GM15510 (cell line): Measurements from ENCODE around the gene IL1RAPL2.

Experiments
- POLR2A ChIP-seq: IDR thresholded peaks from 3 replicates; pipeline ENCODE4 v1.6.1; 2011; ENCODE audit warnings: borderline replicate concordance; ENCODE audit not compliant: insufficient read length; ENCODE audit errors: extremely low read depth

The IL1RAPL2 gene

DNA sequence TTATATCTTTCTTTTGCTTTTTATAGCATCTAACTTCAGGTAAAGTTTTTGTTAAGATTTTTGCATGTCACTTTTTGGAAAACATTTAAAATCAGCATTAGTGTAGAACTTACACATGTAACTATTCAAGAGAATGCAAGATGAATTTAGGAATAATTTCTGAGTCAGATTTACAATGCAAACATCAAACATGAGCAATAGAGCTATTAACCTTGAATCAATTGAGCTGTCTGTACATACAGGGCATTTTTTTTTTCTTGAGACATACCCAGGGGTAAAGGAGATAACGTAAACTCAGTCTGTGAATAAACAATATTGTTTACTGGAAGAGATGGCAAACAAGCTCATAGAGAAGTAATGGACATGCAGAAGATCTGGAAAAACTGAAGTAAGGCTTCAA, 311.5 kb downstream of the IL1RAPL2 start:
- no peak for TF ChIP-seq POLR2A

DNA sequence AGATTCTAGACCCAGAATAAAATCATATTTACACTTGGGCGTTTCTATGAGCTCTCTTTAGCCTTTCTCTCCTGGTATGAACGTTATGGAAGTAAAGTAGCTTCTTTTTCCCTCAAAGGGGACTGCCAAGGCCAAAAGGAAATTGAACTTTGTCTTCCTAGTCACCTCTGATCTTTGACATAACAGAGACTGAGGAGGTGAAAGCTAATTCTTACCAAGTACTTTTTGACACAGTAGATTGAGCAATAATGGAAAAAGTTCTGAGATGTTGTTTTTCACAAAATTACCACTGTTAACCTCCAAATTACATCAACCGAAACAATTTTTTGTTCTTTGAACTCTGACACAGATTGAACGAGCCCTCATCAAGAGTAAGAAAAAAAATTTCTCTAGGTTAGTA, 336.1 kb downstream of the IL1RAPL2 start:
- no peak for TF ChIP-seq POLR2A

DNA sequence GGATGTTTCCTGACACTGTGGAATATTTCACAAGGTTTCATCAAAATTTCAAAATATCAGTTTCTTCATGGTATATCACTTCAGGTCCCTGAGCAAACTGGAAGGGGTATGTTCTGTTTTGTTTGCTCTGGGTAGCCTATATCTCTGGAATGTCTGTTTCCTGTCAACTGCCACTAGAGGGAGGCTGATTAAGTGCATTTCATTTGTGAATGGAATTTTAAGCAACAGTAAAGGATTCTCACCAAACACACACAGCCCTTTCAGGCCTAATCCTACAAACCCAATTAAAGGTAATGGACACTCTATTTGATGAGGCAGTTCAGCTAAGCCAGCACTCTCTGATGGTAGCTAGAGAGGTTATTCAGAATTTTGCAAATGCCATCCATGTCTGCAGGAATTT, 347.3 kb downstream of the IL1RAPL2 start:
- TF ChIP-seq POLR2A: no peak

DNA sequence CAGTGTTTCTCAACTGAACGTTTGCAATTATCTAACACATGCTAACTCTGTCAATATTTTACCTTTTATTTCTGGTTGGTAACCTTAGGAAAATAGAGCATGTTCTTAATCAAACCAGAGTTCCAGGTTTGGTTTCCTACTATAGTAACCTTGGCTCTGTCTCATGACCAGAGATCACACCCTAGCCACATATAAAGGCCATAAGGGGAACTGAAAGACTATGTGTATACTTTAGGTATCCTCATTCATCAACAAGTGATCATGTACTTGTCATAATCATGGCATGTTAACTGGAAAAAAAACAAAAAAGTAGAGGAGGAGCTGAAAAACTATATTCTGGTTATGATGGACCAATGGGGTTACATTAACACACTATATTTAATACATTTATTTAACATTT, 352.1 kb downstream of the IL1RAPL2 start:
- no peak for TF ChIP-seq POLR2A

DNA sequence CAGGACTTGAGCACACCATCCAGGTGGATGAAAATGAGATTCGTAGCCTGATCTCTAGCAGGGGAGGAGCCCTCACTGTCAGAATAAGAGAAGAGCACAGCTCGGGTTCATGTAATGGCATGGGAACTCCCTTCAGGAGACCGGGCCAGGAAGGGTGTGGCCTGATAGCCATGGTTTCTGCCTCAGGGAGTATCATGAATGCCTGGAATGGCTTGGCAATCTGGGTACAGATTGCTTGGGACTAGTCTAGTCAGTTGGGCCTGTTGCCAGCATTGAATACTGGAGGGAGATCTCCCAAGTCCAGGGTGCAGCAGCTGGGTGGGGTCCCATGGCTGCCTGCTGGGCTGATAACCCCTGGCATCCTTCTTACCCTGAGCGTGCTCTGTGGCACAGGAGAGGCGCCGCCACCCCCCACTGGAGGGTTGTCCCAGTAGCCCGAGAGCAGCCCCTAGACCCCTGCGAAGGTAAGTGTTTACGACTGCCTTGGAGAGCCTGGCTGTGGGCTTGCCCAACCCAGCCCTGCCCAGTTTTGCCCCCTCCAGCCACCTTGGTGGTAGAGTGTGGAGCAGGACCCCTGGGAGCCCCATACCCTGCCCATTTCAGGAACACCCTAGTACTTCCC, 355.7 kb downstream of the IL1RAPL2 start:
- TF ChIP-seq POLR2A: no peak

DNA sequence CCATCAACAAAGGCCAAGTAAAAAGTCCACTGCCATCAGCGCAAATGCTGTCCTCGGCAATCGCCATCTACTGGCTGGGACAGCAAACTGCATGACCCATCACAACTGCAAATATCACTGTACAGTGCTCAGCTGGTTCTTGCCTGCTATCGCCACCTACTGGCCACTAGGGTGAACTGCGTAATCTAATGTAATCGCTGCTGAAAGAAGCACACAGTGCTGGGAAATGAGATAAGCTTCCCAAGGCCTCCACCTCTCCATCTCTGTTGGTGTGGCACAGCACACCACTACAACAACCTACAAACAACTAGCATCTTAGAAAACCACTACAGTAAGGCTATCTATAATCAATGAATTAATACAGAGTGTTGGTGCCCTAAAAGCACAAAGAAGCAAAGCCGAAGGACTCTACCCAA, 356.2 kb downstream of the IL1RAPL2 start:
- no peak for TF ChIP-seq POLR2A

DNA sequence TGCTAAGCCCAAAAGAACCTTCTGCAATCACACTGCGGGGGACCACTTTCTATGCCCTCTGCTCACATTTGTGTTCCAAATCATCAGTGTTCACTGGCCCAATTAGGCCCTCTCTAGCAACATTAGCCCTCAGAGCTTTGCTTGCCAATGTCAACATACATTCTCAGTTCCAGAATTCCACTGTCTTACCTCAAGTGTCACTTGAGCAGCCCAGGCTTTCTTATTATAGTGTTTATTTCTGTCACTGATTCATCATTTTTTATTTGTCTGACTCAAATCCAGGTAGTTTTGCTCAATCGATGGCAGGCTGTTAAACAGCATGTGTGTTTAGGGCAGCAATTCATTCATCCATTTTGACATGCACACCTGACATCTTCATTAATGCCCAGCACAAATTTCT, 363.3 kb downstream of the IL1RAPL2 start:
- TF ChIP-seq POLR2A: no peak

DNA sequence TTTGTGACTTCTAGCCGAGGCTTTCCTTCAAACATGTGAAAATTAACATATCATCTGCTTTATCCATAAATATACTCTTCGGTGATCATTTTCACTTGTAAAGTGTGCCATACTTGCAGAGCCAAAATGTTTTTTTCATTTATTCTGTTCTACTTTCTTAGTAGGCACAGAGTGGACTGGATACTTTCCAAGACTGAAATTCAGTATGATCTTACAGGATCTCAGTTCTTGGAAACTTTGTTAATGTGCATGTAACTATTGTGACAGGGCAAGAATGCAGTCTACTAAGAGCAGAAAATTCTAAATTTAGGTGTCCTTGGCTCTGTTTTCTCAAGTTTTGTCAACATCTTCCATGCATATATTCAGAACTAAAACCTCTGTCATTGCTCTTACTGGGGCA, 369.6 kb downstream of the IL1RAPL2 start:
- TF ChIP-seq POLR2A: no peak

DNA sequence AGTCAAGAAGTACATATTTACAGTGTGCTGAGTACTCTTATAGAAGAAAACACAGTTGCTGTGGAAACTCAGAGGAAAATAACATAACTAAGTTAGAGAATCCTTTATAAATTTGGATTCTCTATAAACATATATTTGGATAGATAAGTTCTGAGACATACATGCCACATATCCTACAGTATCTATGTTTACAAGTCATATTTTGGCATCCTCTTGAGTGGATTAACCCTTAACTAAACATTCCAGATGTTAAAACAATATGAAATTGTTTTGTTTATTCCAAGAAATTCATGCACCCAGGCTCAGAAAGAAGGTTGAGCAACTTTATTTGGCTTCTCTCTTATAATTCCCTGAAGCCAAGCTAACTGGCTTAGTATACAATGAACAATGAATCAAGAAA, 387.3 kb downstream of the IL1RAPL2 start:
- no peak for TF ChIP-seq POLR2A

DNA sequence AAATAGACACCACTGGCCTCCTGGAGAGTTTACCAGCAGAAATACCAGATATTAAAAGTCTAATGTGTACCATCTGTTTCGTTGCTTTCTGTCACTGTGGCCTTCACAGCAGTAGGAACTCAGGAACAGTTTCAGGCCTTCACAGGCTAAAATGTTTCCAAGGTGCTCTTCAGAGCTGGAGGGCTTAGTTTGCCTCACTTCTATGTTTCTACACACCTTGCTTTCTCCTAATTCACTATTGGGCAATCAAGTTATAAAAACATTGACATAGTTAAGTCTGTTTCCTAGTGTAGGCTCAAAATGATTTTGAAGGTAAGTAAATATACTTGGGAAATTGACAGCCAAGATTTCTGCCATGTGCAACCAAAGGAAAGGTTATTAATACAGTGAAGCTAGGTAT, 395.9 kb downstream of the IL1RAPL2 start:
- TF ChIP-seq POLR2A: no peak

DNA sequence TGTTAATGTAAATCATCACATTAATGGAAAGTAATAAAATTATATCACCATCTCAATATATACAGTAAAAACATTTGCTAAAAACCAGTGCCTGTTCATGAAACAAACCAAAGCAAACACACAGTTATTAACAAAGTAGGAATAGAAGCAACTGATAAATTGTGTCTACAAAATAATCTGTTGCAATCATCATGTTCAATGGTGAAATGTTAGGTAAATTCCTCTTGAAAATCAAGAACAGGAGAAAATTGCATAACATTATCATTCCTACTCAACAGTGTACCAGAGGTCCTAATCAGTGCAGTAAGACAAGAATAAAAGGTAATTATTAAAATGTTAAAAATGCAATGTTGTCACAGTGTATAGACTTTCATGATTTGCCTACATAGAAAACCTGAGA, 402.2 kb downstream of the IL1RAPL2 start:
- no peak for TF ChIP-seq POLR2A

DNA sequence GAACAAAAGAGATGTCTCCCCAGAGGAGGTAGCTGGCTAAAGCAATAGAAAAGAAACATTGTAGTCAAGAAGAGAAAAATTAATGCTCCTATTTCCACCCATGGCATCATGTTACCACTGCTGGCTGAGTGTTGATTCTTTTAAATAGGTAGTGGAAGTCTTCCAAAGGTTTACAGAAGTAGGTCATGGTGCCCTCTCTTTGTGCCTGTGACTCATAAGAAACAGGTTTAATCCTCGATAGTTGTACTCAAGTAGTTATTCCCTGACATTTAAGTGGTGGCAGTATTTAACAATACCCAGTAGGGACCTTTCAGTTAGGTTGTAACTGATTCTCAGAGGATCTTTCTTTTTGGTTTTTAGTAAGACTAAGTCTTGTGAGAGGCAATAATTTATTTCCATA, 406.7 kb downstream of the IL1RAPL2 start:
- no peak for TF ChIP-seq POLR2A

DNA sequence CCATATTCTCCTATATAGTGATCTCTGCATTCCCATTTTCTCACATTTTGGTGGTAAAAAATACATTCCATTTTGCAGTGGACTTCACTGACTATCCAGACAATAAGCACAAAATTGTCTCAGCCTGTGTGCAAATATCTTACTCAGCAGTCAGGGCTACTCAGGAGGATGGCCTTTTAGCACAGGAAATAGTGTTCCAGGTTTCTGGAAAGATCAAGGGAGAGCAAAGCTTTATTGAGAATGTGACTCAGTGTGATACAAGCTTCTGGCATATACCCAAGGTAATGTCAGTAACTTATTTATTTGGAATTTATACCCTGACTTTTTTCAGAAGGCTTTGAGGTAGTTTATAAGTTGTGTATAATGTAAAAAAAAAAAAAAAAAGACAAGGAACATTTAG, 421.1 kb downstream of the IL1RAPL2 start:
- TF ChIP-seq POLR2A: no peak

DNA sequence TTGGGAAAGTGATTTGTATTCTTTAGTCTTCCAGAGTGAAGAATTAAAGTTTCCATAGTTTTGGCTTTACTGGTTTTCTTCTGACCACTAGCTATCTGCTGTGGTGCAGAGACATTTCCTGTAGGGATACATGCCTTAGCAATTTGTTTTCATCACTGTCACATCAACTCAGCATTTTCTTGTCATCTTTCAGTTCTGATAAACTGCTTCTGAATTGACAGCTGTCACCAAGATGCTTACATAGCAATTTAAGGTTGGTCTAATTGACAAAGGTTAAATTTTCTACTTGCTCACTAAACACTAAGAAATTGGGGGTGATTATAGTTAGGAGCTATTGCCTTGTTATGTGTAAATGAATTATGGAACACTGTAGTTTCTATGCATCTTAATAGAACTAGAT, 422.0 kb downstream of the IL1RAPL2 start:
- TF ChIP-seq POLR2A: no peak

DNA sequence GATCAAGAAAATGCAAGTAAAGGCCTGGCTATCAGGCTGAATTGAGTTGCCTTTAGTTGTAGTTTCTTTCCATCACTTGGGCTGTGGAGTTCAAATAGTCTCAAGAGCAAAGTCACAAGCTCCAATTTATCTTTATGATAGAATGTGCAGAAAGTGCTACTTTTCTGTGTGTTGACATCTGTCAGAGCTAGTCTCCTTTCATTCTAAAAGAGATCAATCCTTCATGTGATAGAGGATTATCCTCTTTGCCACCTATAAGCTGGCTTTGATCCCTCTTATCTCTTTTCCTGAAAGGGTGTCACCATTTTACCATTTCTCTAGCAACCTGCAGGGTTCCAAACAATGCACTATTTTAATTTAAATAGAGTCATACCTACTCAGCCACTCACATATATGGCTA, 429.5 kb downstream of the IL1RAPL2 start:
- no peak for TF ChIP-seq POLR2A

DNA sequence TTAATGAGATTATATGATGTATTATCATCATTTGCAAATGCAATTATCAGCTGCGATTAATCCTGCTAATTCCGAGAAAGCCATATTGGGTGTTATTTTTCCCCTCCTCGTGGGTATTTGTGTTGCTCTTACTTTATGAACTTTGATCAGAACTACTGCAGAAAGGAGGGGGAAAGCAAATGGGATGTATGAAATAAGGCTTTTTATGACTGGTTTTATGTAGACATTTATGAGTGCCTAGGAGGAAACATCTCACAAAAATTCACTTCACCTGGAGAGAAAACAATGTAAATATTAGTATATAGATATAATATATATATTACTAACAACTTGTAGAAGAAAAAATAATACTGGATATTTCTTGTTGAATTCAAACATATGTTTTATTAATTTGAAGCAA, 440.1 kb downstream of the IL1RAPL2 start:
- no peak for TF ChIP-seq POLR2A

DNA sequence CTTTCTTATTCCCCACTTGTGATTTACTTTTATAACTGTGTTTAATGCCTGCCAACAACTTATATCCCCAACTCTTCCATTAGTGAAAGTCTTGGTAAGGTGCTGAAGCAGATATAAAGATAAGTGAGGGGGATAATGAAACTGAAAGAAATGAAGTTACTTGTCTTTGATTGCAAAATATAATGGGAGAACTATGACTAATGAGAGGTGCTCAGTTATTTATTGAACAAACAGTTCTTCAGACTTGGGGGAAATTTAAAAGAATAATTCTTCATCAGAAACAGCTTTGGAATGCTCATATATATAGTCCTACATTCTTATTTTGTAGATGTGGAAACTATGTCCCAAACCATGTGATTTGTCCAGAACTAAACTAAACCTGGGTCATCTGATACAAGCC, 441.0 kb downstream of the IL1RAPL2 start:
- TF ChIP-seq POLR2A: no peak

DNA sequence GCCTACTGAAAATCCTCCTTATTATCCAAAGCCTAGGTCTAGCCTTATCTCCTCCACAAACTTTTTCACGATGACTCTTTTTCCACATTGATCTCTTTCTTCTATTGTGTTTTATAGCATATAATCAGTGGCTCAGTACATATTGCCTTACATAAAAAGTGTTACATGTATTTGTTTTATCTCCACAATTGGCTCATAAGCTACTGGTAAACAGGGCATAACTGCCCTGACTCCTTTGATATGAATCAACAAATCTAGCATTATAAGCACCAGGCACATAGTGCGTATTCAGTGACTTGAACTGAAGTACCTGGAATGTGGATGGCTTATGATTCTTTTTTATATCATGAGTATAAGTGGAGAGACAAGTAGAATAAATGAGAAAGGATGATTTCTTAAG, 447.7 kb downstream of the IL1RAPL2 start:
- no peak for TF ChIP-seq POLR2A

DNA sequence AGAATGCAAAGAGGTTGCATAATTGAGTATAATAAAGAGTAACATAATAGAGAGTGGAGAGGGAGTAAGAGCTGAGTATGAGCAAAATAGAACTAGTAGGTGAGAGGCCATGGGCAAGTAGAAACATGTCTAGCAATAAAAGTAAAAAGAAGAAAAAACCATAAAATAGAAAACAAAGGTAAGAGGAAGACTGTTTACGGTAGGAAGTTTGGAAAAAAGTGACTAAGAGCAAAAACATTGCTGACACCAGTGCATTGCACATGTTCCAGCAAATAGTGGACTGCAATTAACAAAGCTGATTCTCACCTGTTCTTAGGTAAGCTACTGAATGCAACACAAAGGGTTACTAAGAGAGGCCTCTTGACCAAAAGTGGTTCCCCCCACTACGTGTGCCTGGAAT, 451.6 kb downstream of the IL1RAPL2 start:
- TF ChIP-seq POLR2A: no peak

DNA sequence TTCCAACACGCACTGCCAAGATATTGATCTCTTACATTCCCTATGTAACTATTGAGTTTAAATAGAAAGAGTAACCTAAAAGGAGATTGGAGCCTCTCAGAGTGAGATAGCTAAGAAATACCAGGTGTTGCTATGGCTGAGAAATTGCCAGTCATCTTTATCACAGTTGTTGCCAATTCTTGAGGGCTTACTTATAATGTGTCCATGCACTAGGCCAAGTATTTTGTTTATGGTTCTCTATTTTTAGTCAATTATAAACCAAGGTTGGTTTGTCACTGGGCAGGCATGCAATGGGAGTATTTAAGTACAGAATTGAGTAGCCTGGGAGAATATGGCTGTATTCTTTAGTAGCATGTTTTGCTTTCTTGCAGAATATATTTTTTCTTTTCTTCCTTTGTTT, 452.9 kb downstream of the IL1RAPL2 start:
- TF ChIP-seq POLR2A: no peak
